ENCODE data around the gene SLC25A39. TPM values are rescaled to one million over a fixed set of nuclear protein-coding genes. Genes with fewer than 3 reads are reported as not detected.
"Not testable (repeated sequence)": the region's sequence is repeated elsewhere in the genome, so short reads cannot be mapped to it uniquely, and the experiment has no call there.

The SLC25A39 gene
- 10 to 100 TPM; 53.1 to 88.2 (median 64.2) TPM for total RNA-seq

DNA sequence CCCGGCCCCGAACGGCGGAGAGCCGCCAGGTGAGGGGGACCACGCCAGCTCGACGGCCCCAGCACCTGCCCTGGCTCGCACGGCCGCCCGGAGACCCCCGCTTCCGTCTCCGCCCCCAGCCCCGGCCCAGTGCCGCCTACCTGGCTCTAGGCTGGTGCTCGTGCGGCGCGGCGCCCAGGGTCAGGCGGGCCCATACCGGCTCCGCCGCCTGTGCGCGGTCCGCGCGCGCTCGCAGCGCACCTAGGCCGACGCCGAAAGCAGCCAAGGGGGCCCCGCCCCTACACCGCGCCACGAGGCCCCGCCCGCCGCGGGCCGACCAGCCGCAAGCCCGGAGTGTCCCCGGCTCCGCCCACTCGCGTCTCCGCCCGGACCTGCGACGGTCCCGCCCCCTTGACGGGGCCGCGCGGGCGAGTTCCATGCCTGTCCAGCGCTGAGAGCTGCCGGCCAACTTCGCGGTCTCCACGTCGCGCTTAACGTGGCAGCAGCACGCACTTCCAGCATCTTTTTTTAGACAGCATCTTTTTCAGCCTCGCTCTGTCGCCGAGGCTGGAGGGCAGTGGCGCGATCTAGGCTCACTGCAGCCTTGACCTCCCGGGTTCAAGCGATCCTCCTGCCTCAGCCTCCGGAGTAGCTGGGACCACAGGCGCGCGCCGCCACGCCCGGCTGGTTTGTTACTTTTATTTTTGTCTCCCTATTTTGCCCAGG is at the start of gene SLC25A39:
TSS of gene SLC25A39 (minus strand) at position 253 of the 705 bp plus-strand sequence. CDS start 1,261 bp downstream, outside the sequence.
- Histone ChIP-seq H3K9me3 (no peaks in the 10 kb centered on the region), H3K27ac (peak within 1 kb of the TSS; percentile 92 to 98), H3K27me3 (no peaks in the 10 kb centered on the region), H3K4me1 (peaks cover 0 to 8% of the 10 kb centered on the region in 2 donors), H3K4me3 (peak within 1 kb of the TSS; percentile 93 to 99 (median 94)), H3K36me3 (no peaks in the 10 kb centered on the region)
- TF ChIP-seq POLR2AphosphoS5 (IDR thresholded peaks at IDR 0.05): peak in 2 of 3 donors; percentile 38 to 86
- TF ChIP-seq POLR2A (IDR thresholded peaks at IDR 0.05): peak; percentile 41
- TF ChIP-seq, protein P1, sequence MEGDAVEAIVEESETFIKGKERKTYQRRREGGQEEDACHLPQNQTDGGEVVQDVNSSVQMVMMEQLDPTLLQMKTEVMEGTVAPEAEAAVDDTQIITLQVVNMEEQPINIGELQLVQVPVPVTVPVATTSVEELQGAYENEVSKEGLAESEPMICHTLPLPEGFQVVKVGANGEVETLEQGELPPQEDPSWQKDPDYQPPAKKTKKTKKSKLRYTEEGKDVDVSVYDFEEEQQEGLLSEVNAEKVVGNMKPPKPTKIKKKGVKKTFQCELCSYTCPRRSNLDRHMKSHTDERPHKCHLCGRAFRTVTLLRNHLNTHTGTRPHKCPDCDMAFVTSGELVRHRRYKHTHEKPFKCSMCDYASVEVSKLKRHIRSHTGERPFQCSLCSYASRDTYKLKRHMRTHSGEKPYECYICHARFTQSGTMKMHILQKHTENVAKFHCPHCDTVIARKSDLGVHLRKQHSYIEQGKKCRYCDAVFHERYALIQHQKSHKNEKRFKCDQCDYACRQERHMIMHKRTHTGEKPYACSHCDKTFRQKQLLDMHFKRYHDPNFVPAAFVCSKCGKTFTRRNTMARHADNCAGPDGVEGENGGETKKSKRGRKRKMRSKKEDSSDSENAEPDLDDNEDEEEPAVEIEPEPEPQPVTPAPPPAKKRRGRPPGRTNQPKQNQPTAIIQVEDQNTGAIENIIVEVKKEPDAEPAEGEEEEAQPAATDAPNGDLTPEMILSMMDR (IDR thresholded peaks at IDR 0.05): peak in 1 of 3 donors; percentile 11
- peak; percentile 94 to 95 for DNase-seq (ENCODE audit: low spot score in 2 of 2)
- intact Hi-C loops (cut with DNase I; ENCODE audit: low total_unique reads): loop anchor here (5.0 kb wide), 1 partner anchor 112 kb away; no protein-coding TSS in a partner anchor

DNA sequence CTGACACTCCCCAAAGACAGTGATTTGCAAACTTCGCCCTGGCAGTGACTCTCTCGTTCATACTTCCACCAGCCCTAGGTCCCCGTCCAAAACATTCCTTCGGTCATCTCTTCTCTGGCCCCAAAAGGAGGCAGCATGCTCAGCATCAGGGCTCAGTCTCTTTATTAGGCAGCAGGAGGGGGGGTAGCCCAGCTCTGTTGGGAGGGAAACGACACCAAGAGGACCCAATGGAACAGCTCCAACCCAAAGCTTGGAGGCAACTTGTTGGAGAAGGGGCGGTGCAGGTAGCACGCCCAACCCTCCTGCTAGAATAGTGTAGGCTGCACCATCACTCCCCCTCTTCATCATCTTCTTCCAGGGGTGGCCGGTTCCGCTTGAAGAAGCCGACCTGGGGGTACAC is 47.4 kb upstream of the SLC25A39 start:
- Histone ChIP-seq H3K4me3 (no peak overlapping the region), H3K9me3 (no peaks in the 10 kb centered on the region), H3K4me1 (no peaks in the 10 kb centered on the region), H3K27me3 (peaks cover 0 to 13% of the 10 kb centered on the region in 2 donors), H3K36me3 (no peaks in the 10 kb centered on the region), H3K27ac (no peak overlapping the region)
- intact Hi-C loops (cut with DNase I; ENCODE audit: low total_unique reads): no loop called here
- TF ChIP-seq, protein P1 (IDR thresholded peaks at IDR 0.05): no peak
- no peak for TF ChIP-seq POLR2A (IDR thresholded peaks at IDR 0.05)
- DNase-seq (ENCODE audit: low spot score in 2 of 2): no peak

DNA sequence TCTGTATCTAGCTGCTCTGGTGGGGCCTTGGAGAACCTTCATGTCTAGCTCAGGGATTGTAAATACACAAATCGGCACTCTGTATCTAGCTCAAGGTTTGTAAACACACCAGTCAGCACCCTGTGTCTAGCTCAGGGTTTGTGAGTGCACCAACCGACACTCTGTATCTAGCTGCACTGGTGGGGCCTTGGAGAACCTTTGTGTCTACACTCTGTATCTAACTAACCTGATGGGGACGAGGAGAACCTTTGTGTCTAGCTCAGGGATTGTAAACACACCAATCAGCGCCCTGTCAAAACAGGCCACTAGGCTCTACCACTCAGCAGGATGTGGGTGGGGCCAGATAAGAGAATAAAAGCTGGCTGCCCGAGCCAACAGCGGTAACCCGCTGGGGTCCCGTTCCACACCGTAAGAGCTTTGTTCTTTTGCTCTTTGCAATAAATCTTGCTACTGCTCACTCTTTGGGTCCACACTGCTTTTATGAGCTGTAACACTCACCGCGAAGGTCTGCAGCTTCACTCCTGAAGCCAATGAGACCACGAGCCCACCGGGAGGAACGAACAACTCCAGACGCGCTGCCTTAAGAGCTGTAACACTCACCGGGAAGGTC is 44.9 kb upstream of the SLC25A39 start:
- H3K9me3 ChIP-seq; intact Hi-C loops (cut with DNase I; ENCODE audit: low total_unique reads); DNase-seq (ENCODE audit: low spot score in 2 of 2); H3K4me1 ChIP-seq; H3K36me3 ChIP-seq; H3K27ac ChIP-seq; H3K4me3 ChIP-seq: not testable (repeated sequence)
- peaks cover 0 to 13% of the 10 kb centered on the region in 2 donors for H3K27me3 ChIP-seq

DNA sequence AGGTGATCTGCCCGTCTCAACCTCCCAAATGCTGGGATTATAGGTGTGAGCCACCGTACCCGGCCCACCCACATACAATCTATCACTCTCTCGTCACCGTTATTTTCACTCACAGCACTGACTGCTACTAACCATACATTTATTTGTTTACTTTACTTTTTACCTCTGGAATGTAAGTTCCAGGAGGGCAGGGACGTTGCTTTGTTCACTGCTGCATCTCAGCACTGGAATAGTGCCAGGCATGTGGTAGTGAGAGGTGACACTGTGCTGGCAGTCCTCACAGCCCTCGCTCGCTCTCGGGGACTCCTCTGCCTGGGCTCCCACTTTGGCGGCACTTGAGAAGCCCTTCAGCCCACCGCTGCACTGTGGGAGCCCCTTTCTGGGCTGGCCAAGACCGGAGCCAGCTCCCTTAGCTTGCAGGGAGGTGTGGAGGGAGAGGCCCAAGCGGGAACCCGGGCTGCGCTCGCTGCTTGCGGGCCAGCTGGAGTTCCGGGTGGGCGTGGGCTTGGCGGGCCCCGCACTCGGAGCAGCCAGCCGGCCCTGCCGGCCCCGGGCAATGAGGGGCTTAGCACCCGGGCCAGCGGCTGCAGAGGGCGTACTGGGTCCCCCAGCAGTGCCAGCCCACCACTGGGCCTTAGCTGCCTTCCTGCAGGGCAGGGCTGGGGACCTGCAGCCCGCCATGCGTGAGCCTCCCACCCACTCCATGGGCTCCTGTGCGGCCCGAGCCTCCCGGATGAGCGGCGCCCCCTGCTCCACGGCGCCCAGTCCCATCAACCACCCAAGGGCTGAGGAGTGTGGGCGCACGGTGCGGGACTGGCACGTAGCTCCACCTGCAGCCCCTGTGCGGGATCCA is 44.0 kb upstream of the SLC25A39 start:
- intact Hi-C loops (cut with DNase I; ENCODE audit: low total_unique reads); H3K4me1 ChIP-seq; H3K4me3 ChIP-seq; H3K9me3 ChIP-seq; DNase-seq (ENCODE audit: low spot score in 2 of 2); H3K27ac ChIP-seq; H3K36me3 ChIP-seq: not testable (repeated sequence)
- H3K27me3 ChIP-seq: peaks cover 0 to 13% of the 10 kb centered on the region in 2 donors

- H3K4me1 ChIP-seq: peaks cover 0 to 4% of the 10 kb centered on the region in 2 donors
- H3K4me3 ChIP-seq: no peak overlapping the region
- no peak for DNase-seq (ENCODE audit: low spot score in 2 of 2)
- H3K36me3 ChIP-seq: no peaks in the 10 kb centered on the region
- TF ChIP-seq, protein P1 (IDR thresholded peaks at IDR 0.05): no peak
- TF ChIP-seq POLR2AphosphoS5 (IDR thresholded peaks at IDR 0.05): no peak
- intact Hi-C loops (cut with DNase I; ENCODE audit: low total_unique reads): no loop called here
- H3K9me3 ChIP-seq: no peaks in the 10 kb centered on the region
- H3K27ac ChIP-seq: no peak overlapping the region
- H3K27me3 ChIP-seq: peaks cover 0 to 13% of the 10 kb centered on the region in 2 donors
These were observed 42.8 kb upstream of the SLC25A39 start for GRCh38 chr17:44367231-44367979.

DNA sequence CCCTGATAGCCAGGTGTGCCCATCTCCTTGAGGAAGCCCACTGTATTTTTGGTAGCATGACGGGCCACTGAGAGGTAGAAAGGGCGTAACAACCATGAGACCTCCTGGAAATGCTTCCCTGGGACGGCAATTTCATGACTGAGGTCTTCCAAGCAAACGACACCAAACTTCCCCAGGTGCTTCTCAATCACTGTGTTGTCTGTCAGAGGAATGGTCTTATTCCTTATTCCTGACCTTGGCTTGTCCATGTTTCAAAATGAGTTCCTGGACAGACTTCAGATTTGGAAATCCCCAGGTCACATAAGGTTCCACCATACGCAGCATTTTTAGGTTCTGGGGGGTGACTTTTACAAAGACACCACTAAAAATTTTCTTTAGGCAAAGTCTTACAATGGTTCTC is 40.4 kb upstream of the SLC25A39 start:
- H3K4me1 ChIP-seq; H3K4me3 ChIP-seq; DNase-seq (ENCODE audit: low spot score in 2 of 2); H3K36me3 ChIP-seq; H3K27me3 ChIP-seq; intact Hi-C loops (cut with DNase I; ENCODE audit: low total_unique reads); H3K9me3 ChIP-seq; H3K27ac ChIP-seq: not testable (repeated sequence)
